Thoracic aorta (tissue), 2 donors: ENCODE results near the gene SPSB3. TPM values are rescaled to one million over a fixed set of nuclear protein-coding genes. Genes with fewer than 3 reads are reported as not detected.
"Not testable (repeated sequence)": the region's sequence is repeated elsewhere in the genome, so short reads cannot be mapped to it uniquely, and the experiment has no call there.

Source experiments
- ATAC-seq: fragments of 150-250 bp; one replicate; pipeline ENCODE4 v1.8.0; 2017; ENCODE audit warnings: low read depth; ENCODE audit not compliant: insufficient number of reproducible peaks, low FRiP score
- DNase-seq: peaks from one replicate; pipeline ENCODE4 v3.0.0-alpha.2; 2020; ENCODE audit warnings: low spot score
- H3K27ac ChIP-seq, 2 donors: fragments of 200-600 bp; sonication (generic); 1 replicate in 1 of 2; 2 replicates in 1 of 2; pipeline ENCODE4 v1.5.1; 2016; ENCODE audit warnings: mild to moderate bottlenecking in 2 of 2, moderate library complexity in 2 of 2
- H3K27me3 ChIP-seq: fragments of 200-600 bp; sonication (generic); replicated peaks from 2 replicates; pipeline ENCODE4 v1.6.0; 2016; ENCODE audit warnings: mild to moderate bottlenecking; ENCODE audit not compliant: insufficient read depth
- H3K36me3 ChIP-seq: fragments of 200-600 bp; sonication (generic); one replicate; pipeline ENCODE4 v1.5.1; 2016
- H3K4me1 ChIP-seq, 2 donors: fragments of 200-600 bp; sonication (generic); 1 replicate in 1 of 2; 2 replicates in 1 of 2; pipeline versions ENCODE4 v1.5.1 to v1.6.0; 2016; ENCODE audit warnings: low read depth in 2 of 2, mild to moderate bottlenecking in 1 of 2; ENCODE audit not compliant: control insufficient read depth in 1 of 2
- H3K4me3 ChIP-seq: fragments of 200-600 bp; sonication (generic); 2 replicates; pipeline ENCODE4 v1.5.1; 2016; ENCODE audit warnings: mild to moderate bottlenecking
- H3K9me3 ChIP-seq: fragments of 200-600 bp; sonication (generic); 2 replicates; pipeline ENCODE4 v1.5.1; 2016
- CTCF ChIP-seq: fragments of 200-600 bp; sonication (generic); IDR thresholded peaks from one replicate; pipeline ENCODE4 v1.5.1; 2019; ENCODE audit warnings: antibody characterized with exemption
- total RNA-seq, 2 donors: library from RNA; depleted of rRNA; stranded (reverse); fragments of >200 nt; gene quantifications; one replicate each; pipeline versions ENCODE4 v1.1.0 to v1.2.3, GENCODE V29; 2016

SPSB3 gene
- total RNA-seq, 2 donors from 2014 or later, result 60.9 to 79.3 TPM

GRCh38 chr16:1741553-1742165, 40.7 kb downstream of the SPSB3 start:
- no peak overlapping the region for H3K27ac ChIP-seq
- DNase-seq, result no peak
- no peaks in the 10 kb centered on the region for H3K4me1 ChIP-seq
- peaks cover 24% of the 10 kb centered on the region for H3K36me3 ChIP-seq
- H3K27me3 ChIP-seq, result no peaks in the 10 kb centered on the region
- H3K9me3 ChIP-seq, result no peaks in the 10 kb centered on the region
- TF ChIP-seq CTCF, result no peak
- ATAC-seq, result no peak
- H3K4me3 ChIP-seq, result no peak overlapping the region

- Histone ChIP-seq H3K27me3 (no peaks in the 10 kb centered on the region), H3K4me3 (no peak overlapping the region), H3K27ac (no peak overlapping the region), H3K4me1 (no peaks in the 10 kb centered on the region), H3K9me3 (no peaks in the 10 kb centered on the region), H3K36me3 (peaks cover 20% of the 10 kb centered on the region)
- DNase-seq (no peak), ATAC-seq (no peak)
- no peak for TF ChIP-seq CTCF
Measured at GRCh38 chr16:1740781-1741490, 41.4 kb downstream of the SPSB3 start.

GRCh38 chr16:1740234-1740633, 42.1 kb downstream of the SPSB3 start:
- Histone ChIP-seq H3K9me3 (no peaks in the 10 kb centered on the region), H3K4me3 (no peak overlapping the region), H3K27ac (no peak overlapping the region), H3K4me1 (no peaks in the 10 kb centered on the region), H3K27me3 (no peaks in the 10 kb centered on the region), H3K36me3 (peaks cover 20% of the 10 kb centered on the region)
- no peak for ATAC-seq
- no peak for DNase-seq
- no peak for TF ChIP-seq CTCF

- Histone ChIP-seq H3K36me3 (peaks cover 20% of the 10 kb centered on the region), H3K27me3 (no peaks in the 10 kb centered on the region), H3K9me3 (no peaks in the 10 kb centered on the region), H3K4me3 (no peak overlapping the region), H3K27ac (no peak overlapping the region), H3K4me1 (no peaks in the 10 kb centered on the region)
- ATAC-seq (no peak), DNase-seq (no peak)
- no peak for TF ChIP-seq CTCF
Measured at GRCh38 chr16:1734816-1735215, 47.6 kb downstream of the SPSB3 start.

GRCh38 chr16:1734123-1734522, 48.2 kb downstream of the SPSB3 start:
- Histone ChIP-seq H3K4me3 (no peak overlapping the region), H3K9me3 (no peaks in the 10 kb centered on the region), H3K4me1 (no peaks in the 10 kb centered on the region), H3K36me3 (peaks cover 26% of the 10 kb centered on the region), H3K27ac (no peak overlapping the region), H3K27me3 (no peaks in the 10 kb centered on the region)
- TF ChIP-seq CTCF, result no peak
- DNase-seq (no peak), ATAC-seq (no peak)

- not testable (repeated sequence) for H3K4me3 ChIP-seq, ATAC-seq, DNase-seq, H3K27me3 ChIP-seq, H3K4me1 ChIP-seq, H3K27ac ChIP-seq, H3K9me3 ChIP-seq
- peaks cover 33% of the 10 kb centered on the region for H3K36me3 ChIP-seq
Measured at GRCh38 chr16:1732551-1732987, 49.8 kb downstream of the SPSB3 start.
